Coronary artery (tissue), 2 donors: Measurements from ENCODE around the gene MBOAT1.

ENCODE experiments used
- DNase-seq: peaks from one replicate; pipeline ENCODE4 v3.0.0-alpha.2; 2017; ENCODE audit warnings: low spot score
- H3K27ac ChIP-seq, 2 donors: fragments of 200-600 bp; sonication (generic); one replicate each; pipeline ENCODE4 v1.5.1; 2016 to 2019
- H3K4me3 ChIP-seq: fragments of 200-600 bp; sonication (generic); 2 replicates; pipeline ENCODE4 v1.5.1; 2016; ENCODE audit warnings: mild to moderate bottlenecking, moderate library complexity
- TF ChIP-seq, protein P1 (sequence below): fragments of 200-600 bp; sonication (generic); IDR thresholded peaks from one replicate; pipeline ENCODE4 v1.5.1; 2019; ENCODE audit warnings: antibody characterized with exemption

The MBOAT1 gene

DNA sequence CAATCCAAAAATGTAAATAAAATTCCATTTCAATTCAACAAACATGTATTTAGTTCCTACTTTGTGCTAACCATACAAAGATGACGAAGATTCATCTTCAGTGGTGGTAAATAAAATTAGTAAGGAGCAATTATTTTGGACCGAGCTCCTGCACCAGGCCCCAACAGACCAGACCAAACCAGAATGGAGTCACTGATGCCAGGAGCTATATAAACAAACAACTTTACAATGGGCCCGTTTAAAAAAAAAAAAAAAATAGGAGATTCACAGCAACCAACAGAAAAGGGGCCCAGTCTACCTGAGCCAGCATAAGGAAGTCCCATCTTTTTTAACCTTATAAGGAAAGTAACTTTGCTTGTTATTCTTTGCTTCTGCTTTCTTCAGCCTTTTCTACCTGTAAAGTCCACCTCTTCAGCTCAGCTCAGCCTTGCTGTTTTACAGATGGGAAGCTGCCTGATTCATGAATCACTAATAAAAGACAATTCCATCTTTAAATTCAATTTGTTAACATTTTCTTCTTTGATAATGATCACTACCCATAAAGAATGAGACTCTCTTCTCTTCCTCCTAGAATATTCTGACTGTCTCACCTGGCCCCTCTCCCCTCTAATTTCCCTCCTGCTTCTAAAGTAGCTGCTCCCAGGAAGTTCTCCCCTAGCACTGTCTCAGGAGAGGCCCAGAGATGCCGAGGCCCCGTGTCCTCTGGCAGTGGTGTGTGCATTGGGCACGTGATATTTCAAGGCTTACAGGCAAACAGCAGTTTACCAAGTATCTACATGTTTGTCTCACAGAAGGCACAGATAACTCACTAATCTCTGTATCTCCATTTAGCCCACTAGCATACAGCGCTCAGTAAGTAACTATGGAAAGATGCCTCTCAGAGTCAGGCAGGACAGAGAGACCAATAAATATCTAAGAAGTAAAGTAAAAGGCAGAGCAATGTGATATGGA lies 8.4 kb downstream of the MBOAT1 start:
- Histone ChIP-seq H3K4me3 (no peak overlapping the region), H3K27ac (no peak overlapping the region)
- DNase-seq: no peak
- TF ChIP-seq, protein P1, sequence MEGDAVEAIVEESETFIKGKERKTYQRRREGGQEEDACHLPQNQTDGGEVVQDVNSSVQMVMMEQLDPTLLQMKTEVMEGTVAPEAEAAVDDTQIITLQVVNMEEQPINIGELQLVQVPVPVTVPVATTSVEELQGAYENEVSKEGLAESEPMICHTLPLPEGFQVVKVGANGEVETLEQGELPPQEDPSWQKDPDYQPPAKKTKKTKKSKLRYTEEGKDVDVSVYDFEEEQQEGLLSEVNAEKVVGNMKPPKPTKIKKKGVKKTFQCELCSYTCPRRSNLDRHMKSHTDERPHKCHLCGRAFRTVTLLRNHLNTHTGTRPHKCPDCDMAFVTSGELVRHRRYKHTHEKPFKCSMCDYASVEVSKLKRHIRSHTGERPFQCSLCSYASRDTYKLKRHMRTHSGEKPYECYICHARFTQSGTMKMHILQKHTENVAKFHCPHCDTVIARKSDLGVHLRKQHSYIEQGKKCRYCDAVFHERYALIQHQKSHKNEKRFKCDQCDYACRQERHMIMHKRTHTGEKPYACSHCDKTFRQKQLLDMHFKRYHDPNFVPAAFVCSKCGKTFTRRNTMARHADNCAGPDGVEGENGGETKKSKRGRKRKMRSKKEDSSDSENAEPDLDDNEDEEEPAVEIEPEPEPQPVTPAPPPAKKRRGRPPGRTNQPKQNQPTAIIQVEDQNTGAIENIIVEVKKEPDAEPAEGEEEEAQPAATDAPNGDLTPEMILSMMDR: no peak

DNA sequence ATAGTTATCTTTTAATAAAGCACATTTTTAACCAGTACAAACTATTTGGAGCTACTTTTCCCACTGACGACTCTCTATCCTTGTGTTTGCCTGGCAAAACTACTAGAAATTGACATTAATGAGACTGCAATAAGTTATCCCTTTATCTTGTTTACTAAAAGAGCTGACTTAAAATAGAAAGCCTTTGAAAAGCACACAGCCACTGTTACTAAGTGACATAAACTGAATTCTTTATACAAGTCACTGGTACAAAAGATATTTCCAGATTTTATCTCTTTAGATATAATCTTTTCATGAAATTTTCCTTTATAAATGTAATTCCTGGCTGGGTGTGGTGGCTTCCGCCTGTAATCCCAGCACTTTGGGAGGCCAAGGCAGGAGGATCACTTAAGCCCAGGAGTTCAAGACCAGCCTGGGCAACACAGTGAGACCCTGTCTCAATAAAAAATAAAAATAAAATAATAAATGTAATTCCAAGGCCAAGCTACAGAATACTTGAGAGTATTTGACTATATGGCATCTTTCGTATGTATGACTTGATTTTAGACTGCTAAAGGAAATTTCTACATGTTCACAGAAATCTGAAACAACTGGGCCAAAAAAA lies 9.5 kb downstream of the MBOAT1 start:
- no peak for DNase-seq
- no peak overlapping the region for H3K4me3 ChIP-seq
- H3K27ac ChIP-seq: no peak overlapping the region
- TF ChIP-seq, protein P1: no peak

GRCh38 chr6:20202324-20202658 lies 10.0 kb downstream of the MBOAT1 start:
- no peak overlapping the region for H3K27ac ChIP-seq

DNA sequence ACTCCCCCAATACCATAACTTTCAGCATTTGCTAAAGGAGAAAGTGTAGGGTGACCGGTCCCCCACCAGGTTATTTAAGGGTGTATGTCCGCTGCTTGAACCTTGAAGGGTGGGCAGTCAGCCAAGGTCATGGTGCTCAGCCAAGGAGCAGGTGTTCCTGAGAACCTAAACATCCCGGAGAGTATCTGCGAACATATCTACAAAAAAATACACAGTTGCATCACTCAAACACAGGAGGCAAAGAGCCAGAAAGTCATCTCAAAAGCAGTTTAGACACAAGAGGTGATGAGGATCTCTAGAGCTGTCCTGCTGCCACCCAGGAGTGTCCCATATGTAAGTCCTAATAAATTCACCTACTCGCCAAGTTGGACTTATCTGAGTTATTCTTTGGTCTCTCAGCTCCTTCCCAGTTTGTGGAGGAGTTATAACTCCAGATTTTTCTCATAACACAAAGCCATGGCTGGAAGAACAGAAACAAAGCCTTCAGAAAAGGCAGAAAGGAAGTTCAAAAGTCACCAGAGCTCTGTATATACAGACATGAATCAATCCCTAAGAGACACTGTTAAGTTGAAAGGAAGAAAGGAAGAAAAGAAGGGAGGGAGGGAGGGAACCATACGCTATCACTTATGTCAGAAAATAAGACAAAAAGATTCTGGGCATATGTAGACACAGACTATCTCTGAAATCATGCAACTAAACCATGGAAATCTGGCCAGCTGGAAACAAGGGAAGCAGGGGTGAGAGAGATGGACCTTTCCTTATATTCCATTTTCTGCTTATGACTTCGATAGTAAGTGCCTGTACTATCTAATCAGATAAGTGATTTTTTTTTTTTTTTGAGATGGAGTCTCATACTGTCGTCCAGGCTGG lies 11.3 kb downstream of the MBOAT1 start:
- no peak overlapping the region for H3K27ac ChIP-seq
- DNase-seq: no peak
- TF ChIP-seq, protein P1: no peak
- no peak overlapping the region for H3K4me3 ChIP-seq

More at GRCh38 chr6:20202324-20202658, 10.0 kb downstream of the MBOAT1 start:
- TF ChIP-seq, protein P1: no peak
- DNase-seq: no peak
- no peak overlapping the region for H3K4me3 ChIP-seq

- TF ChIP-seq, protein P1: no peak
- DNase-seq: no peak
- no peak overlapping the region for H3K4me3 ChIP-seq
- no peak overlapping the region for H3K27ac ChIP-seq
These were observed 13.5 kb downstream of the MBOAT1 start for GRCh38 chr6:20198775-20199174.

- no peak overlapping the region for H3K27ac ChIP-seq
- H3K4me3 ChIP-seq: no peak overlapping the region
- TF ChIP-seq, protein P1: no peak
- no peak for DNase-seq
These were observed 14.0 kb downstream of the MBOAT1 start for GRCh38 chr6:20198156-20198774.
